ENCODE data around the gene ZNF423. TPM values are rescaled to one million over a fixed set of nuclear protein-coding genes. Genes with fewer than 3 reads are reported as not detected.

The ZNF423 gene
- total RNA-seq, 4 donors from 2014 or later = 0.72 to 5.9 (median 1.1) TPM

DNA sequence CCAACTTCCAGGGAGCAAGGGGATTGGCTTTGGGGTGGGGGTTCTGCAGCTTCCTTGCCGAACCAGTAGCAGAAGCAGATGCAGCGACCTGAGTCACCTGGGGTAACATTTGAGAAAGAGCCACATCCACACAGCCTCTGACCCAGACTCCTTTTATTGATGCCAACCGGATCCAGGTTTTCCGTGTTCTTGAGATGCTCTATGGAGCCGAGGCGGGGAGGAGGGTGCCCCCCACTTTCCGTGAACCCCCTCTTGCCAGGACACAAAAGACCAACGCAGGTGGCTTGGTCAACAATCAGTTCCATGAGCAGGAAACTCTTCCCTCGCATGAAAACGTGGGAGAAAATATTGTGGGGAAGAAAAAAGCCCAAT, 356.5 kb downstream of the ZNF423 start:
- H3K4me3 ChIP-seq = no peak overlapping the region
- intact Hi-C loops (cut with DNase I) = loop anchor here (10.0 kb wide), 1 partner anchor 95 kb away; no protein-coding TSS in a partner anchor
- DNase-seq = no peak
- TF ChIP-seq POLR2A (IDR thresholded peaks at IDR 0.05) = no peak
- TF ChIP-seq, protein P1, sequence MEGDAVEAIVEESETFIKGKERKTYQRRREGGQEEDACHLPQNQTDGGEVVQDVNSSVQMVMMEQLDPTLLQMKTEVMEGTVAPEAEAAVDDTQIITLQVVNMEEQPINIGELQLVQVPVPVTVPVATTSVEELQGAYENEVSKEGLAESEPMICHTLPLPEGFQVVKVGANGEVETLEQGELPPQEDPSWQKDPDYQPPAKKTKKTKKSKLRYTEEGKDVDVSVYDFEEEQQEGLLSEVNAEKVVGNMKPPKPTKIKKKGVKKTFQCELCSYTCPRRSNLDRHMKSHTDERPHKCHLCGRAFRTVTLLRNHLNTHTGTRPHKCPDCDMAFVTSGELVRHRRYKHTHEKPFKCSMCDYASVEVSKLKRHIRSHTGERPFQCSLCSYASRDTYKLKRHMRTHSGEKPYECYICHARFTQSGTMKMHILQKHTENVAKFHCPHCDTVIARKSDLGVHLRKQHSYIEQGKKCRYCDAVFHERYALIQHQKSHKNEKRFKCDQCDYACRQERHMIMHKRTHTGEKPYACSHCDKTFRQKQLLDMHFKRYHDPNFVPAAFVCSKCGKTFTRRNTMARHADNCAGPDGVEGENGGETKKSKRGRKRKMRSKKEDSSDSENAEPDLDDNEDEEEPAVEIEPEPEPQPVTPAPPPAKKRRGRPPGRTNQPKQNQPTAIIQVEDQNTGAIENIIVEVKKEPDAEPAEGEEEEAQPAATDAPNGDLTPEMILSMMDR (IDR thresholded peaks at IDR 0.05) = no peak
- H3K27me3 ChIP-seq = no peaks in the 10 kb centered on the region
- WGBS, 2 donors = 75 to 79% methylated on average over 6 to 7 of the region's 10 CpGs
- no peaks in the 10 kb centered on the region for H3K36me3 ChIP-seq
- H3K9me3 ChIP-seq = no peaks in the 10 kb centered on the region
- no peak overlapping the region for H3K27ac ChIP-seq
- no peaks in the 10 kb centered on the region for H3K4me1 ChIP-seq

DNA sequence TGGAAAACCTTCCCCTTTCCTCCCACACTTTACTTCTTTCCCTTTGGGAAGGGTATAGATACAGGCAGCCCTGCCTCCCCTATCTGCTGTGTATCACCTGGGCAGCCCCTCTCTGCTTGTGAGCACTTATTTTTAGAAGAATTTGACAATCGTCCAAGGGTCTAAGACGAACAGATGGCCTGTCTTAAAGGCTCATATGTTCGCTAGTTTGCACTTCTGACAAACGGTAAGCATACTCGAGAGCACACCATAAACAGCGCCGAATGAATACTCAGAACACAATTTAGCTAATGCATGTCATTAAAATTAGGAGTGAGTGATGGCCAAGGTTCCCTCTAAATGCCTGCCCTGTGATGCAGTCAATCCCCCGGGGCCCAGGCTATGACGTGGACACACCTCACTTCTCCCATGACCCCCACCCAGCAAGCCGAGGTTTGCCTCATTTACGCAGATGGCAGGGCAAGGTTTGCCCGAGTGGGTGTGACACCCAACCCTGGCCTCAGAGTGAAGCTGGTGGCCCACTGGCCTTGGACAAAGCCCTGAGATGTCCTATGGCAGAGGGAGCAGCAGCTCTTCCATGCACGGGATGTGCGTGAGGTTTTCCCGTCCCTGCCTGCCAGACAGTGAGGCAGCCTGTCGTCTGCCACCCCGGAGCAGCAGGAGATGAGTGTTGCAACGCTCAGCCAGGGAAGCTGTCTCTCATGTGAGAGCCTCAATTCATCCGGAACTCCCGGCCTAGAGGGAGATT, 357.1 kb downstream of the ZNF423 start:
- no peak overlapping the region for H3K27ac ChIP-seq
- H3K9me3 ChIP-seq = no peaks in the 10 kb centered on the region
- no peak overlapping the region for H3K4me3 ChIP-seq
- no peak for DNase-seq
- H3K4me1 ChIP-seq = no peaks in the 10 kb centered on the region
- H3K36me3 ChIP-seq = no peaks in the 10 kb centered on the region
- no peaks in the 10 kb centered on the region for H3K27me3 ChIP-seq
- intact Hi-C loops (cut with DNase I) = loop anchor here (10.0 kb wide), 1 partner anchor 96 kb away; no protein-coding TSS in a partner anchor
- 63 to 72% methylated on average over 8 to 12 of the region's 20 CpGs for WGBS, 2 donors
- TF ChIP-seq, protein P1 (IDR thresholded peaks at IDR 0.05) = no peak
- TF ChIP-seq POLR2A (IDR thresholded peaks at IDR 0.05) = no peak

DNA sequence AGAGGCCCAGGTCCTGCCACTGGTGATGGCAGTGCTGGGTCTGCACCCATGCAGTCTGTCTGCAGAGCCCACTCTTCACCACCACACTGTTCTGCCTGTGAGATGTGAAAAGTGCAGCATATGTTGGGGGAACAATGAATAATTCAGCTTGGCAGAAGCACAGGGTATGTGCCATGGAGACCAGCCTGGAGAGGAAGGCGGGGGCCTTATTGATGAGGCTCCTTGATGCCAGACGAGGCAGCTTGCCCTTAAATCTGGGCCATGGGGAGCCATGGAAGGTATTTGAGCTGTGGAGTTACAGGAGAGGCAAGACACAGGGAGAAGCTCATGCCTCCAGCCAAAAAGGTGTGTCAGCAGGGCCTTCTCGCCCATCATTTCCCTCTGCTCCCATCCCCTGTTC, 357.6 kb downstream of the ZNF423 start:
- WGBS, 2 donors = 44 to 74% methylated on average over 3 of the region's 3 CpGs
- Histone ChIP-seq H3K4me3 (no peak overlapping the region), H3K27me3 (no peaks in the 10 kb centered on the region), H3K36me3 (no peaks in the 10 kb centered on the region), H3K27ac (no peak overlapping the region), H3K4me1 (no peaks in the 10 kb centered on the region), H3K9me3 (no peaks in the 10 kb centered on the region)
- no peak for DNase-seq
- TF ChIP-seq, protein P1 (IDR thresholded peaks at IDR 0.05) = no peak
- no peak for TF ChIP-seq POLR2A (IDR thresholded peaks at IDR 0.05)
- intact Hi-C loops (cut with DNase I) = loop anchor here (10.0 kb wide), 1 partner anchor 97 kb away; no protein-coding TSS in a partner anchor

DNA sequence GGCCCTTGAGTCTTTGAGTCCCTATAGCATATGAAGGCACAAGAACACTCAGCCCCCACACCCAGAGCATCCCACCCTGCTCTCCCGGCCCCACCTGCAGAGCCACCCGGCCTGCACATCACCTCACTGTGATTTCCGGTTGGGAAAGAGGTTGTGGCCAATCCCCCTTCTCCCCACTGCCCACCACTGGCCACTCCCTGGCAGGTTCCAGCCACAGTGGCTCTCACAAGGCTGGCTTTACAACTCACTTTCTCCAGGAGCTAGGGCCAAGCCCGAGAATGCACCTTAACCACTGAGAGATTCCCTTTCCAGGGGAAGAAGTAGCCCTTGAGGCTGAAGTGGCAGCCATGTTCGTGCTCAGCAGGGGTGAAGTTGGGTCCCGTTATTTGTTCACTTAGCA, 358.4 kb downstream of the ZNF423 start:
- Histone ChIP-seq H3K4me3 (no peak overlapping the region), H3K36me3 (no peaks in the 10 kb centered on the region), H3K4me1 (peaks cover 0 to 3% (median under 1%) of the 10 kb centered on the region in 3 donors), H3K27ac (no peak overlapping the region), H3K27me3 (peaks cover 0 to 4% (median 0%) of the 10 kb centered on the region in 4 donors), H3K9me3 (no peaks in the 10 kb centered on the region)
- intact Hi-C loops (cut with DNase I) = loop anchor here (10.0 kb wide), 1 partner anchor 97 kb away; no protein-coding TSS in a partner anchor
- no peak for TF ChIP-seq POLR2A (IDR thresholded peaks at IDR 0.05)
- TF ChIP-seq, protein P1 (IDR thresholded peaks at IDR 0.05) = no peak
- 90 to 93% methylated on average over 2 to 5 of the region's 6 CpGs for WGBS, 2 donors
- DNase-seq = no peak

DNA sequence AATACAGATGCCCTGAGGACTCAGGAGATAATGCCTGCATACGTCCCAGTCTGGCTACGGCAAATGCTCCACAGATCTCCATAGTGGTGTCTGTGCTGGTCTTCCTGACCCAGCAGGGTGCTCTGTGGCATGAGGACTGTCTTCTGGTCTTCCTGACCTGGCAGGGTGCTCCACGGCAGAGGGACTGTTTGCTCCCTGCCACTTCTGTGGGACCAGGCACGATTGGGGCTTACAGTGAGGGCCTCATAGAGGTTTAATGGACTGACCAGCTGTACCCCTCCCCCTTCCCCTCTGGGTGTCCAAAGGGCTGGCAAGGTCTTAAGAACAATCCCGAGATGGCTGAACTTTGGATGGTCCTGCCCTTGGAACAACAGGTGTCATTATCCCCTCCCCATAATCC, 359.3 kb downstream of the ZNF423 start:
- TF ChIP-seq, protein P1 (IDR thresholded peaks at IDR 0.05) = no peak
- TF ChIP-seq POLR2A (IDR thresholded peaks at IDR 0.05) = no peak
- intact Hi-C loops (cut with DNase I) = loop anchor here (10.0 kb wide), 1 partner anchor 98 kb away; no protein-coding TSS in a partner anchor
- WGBS, 2 donors = 52 to 79% methylated on average over 3 to 4 of the region's 5 CpGs
- Histone ChIP-seq H3K4me3 (no peak overlapping the region), H3K27ac (no peak overlapping the region), H3K4me1 (peaks cover 0 to 11% (median 8%) of the 10 kb centered on the region in 3 donors), H3K9me3 (no peaks in the 10 kb centered on the region), H3K27me3 (peaks cover 0 to 11% (median 0%) of the 10 kb centered on the region in 4 donors), H3K36me3 (no peaks in the 10 kb centered on the region)
- DNase-seq = no peak
